ENCODE data around the gene CHST8.

Gene CHST8

DNA sequence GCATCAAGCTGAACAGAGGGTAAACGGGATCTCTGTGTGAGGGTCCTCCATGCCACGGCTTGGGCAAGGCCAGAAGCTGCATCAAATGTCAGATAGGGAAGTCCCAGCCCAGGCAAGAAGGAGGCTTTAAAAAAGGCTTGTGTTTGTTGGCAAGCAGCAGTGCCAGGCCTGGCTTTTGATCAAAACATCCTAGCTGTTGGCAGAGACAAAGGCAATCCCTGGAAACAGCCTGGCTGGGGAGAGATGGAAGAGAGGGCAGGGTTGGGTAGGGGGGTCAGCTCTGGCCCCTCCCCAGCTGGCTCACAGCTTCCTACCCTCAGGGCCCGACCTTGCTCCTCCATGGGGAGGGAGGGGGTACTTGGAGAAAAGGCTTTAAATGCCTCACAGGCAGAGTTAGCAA is 113.2 kb downstream of the CHST8 start:
- no peak for DNase-seq (ENCODE audit: low read depth, low spot score)

- no peak for DNase-seq (ENCODE audit: low read depth, low spot score)
Observed at GRCh38 chr19:33736158-33736557, 114.4 kb downstream of the CHST8 start.

- DNase-seq (ENCODE audit: low read depth, low spot score) = no peak
Observed at GRCh38 chr19:33736787-33737186, 115.0 kb downstream of the CHST8 start.

DNA sequence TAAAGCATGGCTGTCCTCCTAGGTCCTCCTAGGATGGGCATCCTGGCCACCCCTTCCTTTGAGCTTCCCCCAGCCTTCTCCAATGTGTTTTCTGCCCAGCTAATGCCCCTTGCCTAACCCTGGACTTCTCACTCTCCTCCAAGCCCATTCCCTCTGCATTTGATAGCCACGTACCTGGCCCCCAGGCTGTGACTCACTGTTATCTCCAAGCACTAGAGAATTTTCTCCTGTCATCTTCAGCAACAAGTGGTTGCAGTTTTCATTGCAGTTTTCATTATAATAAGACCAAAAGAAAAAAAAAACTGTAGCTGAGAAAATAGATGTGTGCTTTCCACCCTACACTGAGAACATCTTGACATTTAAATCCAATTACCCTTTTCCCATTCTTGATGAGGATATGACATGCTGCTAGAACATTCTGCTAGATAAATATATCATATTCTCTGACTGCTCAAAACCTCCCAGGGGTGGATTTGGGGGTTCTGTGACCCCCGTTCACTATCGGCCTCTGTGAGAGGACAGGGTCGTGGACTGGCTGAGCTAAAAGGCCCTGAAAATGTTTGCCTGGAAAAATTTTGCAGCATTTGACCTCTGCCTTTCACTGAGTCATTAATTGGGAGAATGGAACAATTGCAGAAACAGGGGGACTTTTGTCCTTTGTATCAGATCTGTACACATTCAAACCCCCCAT is 116.1 kb downstream of the CHST8 start:
- DNase-seq (ENCODE audit: low read depth, low spot score) = no peak

- no peak for DNase-seq (ENCODE audit: low read depth, low spot score)
Observed at GRCh38 chr19:33740811-33741396, 119.2 kb downstream of the CHST8 start.

- DNase-seq (ENCODE audit: low read depth, low spot score) = no peak
Observed at GRCh38 chr19:33745297-33745696, 123.5 kb downstream of the CHST8 start.

GRCh38 chr19:33746159-33746558 is 124.4 kb downstream of the CHST8 start:
- DNase-seq (ENCODE audit: low read depth, low spot score) = no peak

DNA sequence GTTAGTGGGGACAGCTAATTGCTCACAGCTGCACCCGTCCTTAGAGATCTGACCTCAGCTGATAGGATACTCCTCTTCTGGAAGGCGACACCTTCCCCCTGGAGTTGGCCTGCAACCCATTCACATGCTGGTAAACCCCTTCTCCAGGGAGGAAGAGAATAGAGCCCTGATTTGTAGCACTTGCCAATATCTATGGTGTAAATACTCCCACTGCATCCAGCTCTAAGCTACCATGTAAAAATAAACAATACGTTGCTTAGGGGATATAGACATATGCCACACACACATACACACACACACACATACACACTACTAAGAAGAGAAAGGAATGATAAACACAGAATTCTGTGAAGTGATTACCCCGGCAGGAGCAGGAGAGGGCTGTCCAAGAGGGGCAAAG is 125.5 kb downstream of the CHST8 start:
- DNase-seq (ENCODE audit: low read depth, low spot score) = no peak

- no peak for DNase-seq (ENCODE audit: low read depth, low spot score)
Observed at GRCh38 chr19:33748231-33748630, 126.5 kb downstream of the CHST8 start.

- DNase-seq (ENCODE audit: low read depth, low spot score) = no peak
Observed at GRCh38 chr19:33749016-33749415, 127.3 kb downstream of the CHST8 start.

DNA sequence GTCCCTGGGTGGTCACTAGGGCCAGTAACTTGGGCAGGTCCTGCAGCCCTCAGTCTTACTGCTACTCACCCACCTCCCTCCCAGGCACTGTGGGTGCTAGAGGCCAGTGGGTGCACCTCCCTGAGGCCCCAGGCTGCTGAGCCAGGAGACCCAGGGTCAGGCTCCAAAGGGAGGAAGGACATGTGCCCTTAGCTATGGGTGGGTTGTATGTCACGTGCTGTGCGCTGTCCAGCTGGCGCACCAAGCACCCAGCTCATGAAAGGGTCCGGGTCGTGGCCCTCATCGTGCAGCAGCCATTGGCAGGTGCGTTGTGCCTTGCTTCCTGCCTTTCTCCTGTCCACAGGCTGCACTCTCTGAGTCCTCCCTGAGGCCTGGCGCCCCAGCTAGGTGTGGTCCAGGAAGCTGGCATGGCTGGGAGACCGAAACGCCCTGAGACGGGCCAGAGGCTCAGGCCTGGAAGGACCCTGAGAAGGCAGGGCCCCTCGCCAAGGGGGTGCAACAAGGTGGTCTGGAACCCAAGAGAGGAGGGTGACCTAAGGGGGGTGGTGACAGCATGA is 127.9 kb downstream of the CHST8 start:
- no peak for DNase-seq (ENCODE audit: low read depth, low spot score)

- DNase-seq (ENCODE audit: low read depth, low spot score) = no peak
Observed at GRCh38 chr19:33750587-33751435, 129.1 kb downstream of the CHST8 start.

DNA sequence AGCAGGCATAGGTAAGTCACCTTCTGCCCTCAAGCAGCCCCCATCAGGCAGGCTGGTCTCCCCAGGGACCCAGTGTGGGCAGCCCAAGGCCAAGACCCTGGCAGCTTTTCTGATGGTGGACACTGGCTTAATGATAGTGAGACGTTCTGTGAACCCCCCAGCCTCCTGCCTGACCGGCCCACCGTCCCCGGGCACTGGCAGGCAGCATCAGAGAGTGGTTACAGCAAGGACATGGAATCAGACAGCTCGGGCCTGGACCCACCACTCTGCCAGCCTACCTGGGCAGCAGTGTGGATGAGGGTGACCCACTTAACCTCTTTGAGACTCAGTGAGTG is 129.7 kb downstream of the CHST8 start:
- DNase-seq (ENCODE audit: low read depth, low spot score) = no peak

DNA sequence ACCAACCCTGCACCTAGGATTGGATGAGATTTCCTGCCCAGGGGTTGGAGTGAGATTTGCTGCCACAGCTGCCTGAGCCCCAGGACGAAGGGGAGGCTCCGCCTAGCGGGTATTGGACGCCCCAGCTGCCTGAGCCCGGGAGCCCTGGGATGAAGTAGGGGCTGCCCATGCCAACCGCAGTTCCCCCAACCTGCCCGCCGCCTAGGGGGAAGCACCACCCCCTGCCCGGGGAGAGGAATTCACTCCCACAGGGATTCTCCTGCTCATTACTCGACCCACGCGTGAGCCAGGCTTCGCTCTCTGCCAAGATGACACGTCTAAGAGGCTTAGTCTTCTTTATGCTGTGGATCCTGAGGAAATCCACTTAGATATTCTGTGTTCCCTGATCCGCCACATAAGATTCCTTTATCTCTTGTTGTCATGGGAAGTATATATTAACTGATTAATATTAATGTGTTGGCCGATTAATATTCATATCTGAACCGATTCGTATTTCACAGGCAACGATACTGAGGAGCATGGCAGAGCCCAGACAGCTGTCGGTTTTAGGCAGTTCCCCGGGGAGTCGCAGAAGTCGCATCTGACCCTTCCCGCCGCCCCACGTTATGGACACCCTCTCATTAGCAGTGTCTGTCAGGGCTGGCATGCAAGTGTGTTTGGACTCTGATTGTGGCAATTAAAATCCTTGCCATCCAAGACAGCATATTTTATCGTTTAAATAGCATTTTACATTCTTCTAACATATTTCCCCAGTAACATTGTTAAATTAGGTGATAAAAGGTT is 130.5 kb downstream of the CHST8 start:
- no peak for DNase-seq (ENCODE audit: low read depth, low spot score)

DNA sequence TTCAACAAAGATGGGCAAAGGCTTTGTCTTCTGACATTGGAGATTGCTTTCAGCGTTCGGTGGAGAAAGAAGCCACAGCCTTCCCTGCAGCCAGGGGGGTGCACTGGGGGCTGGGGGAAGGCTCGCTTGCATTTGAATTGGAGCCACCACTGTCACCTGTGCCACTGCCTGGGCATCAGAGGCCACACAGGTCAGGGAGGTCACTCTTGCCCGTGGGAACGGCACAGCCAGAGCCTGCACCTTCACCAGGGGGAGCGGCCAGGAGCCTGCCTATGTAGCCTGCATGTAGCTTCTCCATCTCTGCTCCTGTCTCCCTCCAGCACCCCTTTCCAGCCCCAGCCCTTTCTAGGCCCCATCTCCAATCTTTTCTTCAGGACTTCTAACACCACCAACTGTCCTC is 131.2 kb downstream of the CHST8 start:
- no peak for DNase-seq (ENCODE audit: low read depth, low spot score)

- no peak for DNase-seq (ENCODE audit: low read depth, low spot score)
Observed at GRCh38 chr19:33754361-33754760, 132.6 kb downstream of the CHST8 start.

DNA sequence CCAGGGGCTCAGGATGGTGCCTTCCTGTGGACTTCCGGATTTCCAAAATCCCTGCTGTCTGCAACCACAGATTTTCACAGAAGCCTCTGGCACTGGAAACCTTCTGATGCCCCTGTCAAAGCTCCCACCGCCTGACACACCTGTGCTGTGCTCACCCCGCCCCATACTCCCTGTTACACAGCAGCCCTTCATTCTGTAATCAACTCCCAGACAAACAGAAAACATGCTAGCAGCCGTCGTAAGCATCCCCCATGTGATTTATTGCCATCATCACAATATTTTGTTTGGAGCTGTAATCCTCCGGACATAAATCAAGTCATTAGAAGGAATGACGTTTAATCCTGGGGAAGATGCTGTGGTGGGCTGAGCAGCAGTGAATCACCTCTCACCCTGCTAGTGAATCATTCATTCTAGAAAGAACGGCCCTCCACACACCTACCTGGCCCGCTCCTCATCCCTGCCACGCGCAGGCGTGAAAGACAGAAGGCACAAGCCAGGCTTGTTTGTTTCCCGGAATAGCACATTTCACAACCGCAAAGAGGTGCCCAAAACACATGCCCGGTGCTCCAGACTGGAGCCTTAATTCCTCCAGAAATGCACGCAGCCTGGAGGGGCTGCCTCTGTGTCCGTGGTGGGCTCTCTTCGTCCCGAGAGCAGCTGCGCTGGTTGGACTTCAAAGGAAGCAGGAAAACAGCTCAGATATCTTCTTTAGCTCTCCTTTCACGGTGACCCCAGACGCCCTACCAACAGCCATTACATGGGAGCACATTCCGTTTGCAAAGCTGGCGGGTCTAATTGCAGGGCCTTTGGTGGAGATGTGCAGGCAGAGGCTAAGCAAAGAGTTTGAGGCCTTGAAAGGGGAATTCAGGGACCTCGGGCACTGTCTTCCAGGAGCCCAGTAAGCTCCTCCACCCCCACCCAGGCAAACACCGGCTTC is 133.6 kb downstream of the CHST8 start:
- DNase-seq (ENCODE audit: low read depth, low spot score) = no peak

GRCh38 chr19:33756177-33756576 is 134.4 kb downstream of the CHST8 start:
- no peak for DNase-seq (ENCODE audit: low read depth, low spot score)

GRCh38 chr19:33758541-33759013 is 136.8 kb downstream of the CHST8 start:
- DNase-seq (ENCODE audit: low read depth, low spot score) = no peak

DNA sequence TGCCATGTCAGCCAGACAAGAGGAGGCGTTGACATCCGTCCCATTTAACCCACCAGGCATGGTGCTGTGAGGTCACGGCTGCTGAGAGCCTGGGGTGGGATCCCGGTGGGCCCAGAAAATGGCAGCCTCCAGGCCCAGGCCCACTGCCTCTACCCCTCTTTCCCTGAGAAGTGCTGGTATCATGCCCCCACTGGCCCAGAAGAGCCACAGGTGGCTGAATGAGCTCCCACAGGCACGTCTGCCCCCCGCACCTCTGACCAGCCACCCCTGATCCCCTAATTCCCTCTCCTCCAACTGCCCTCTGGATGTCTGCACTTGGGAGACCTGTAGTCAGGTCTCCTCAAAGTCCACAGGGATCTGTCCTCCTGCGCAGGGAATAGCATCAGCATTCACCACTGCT is 137.6 kb downstream of the CHST8 start:
- no peak for DNase-seq (ENCODE audit: low read depth, low spot score)

All from activated naive CD8-positive, alpha-beta T cell treated with anti-CD3 and anti-CD28 coated beads, Interleukin-2, amount 50 U/mL, for 16 hours (primary cell).